Measurements from ENCODE around the gene EPHB2. TPM values are rescaled to one million over a fixed set of nuclear protein-coding genes. Genes with fewer than 3 reads are reported as not detected.
A peak's percentile ranks its signal among the peaks of the same experiment; 100 is the strongest.

Gene EPHB2
- total RNA-seq, 1 donor from 2014 or later, result 22.8 TPM

DNA sequence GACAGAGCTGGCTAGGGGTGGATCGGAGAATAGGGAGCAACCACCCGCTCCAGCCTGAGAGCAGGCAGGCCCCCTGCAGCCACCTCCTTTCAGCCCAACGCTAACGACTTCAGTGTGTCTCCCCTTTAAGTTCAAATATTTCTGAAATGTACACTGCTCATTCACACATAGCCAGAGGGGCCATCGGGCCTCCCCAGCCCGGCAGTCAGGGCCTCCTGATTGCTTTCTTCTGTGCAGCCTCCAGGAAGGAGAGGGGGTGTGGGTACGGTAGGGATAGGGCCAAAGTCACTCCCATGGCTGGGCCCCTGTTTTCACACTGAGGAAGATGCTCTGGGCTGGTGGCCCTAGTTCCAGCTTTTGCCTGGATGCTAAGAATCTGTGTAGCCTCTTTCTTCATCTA, 64.8 kb downstream of the EPHB2 start:
- DNase-seq (ENCODE audit: low spot score in 2 of 2), result no peak
- no peak for FAIRE-seq

DNA sequence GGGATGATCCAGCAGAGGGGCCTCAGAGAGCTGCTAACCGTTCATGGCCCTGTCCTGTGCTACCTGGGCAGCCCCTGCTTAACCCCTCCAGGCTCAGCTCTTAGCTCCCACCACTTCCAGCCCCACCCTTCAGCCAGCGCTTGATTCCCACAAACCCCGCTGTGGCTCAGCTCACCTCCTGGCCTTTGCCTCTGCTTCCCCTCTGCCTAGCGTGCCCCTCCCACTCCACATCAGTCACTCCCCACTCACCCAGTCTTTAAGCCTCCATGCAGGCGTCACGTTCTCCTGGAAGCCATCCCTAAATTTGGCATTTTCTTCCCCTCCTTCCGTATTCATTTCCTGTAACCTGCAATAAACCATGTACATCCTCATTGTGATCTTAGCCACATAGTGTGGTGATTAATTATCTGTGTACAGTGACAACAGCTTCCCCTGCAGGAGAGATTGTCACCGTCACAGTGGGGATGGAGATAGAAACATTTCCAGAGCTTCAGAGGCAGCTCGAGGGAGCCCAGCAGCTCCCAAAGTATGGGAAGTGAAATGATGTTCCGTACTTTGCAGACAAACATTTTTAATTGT, 65.5 kb downstream of the EPHB2 start:
- FAIRE-seq (no peak), DNase-seq (ENCODE audit: low spot score in 2 of 2) (no peak)

DNA sequence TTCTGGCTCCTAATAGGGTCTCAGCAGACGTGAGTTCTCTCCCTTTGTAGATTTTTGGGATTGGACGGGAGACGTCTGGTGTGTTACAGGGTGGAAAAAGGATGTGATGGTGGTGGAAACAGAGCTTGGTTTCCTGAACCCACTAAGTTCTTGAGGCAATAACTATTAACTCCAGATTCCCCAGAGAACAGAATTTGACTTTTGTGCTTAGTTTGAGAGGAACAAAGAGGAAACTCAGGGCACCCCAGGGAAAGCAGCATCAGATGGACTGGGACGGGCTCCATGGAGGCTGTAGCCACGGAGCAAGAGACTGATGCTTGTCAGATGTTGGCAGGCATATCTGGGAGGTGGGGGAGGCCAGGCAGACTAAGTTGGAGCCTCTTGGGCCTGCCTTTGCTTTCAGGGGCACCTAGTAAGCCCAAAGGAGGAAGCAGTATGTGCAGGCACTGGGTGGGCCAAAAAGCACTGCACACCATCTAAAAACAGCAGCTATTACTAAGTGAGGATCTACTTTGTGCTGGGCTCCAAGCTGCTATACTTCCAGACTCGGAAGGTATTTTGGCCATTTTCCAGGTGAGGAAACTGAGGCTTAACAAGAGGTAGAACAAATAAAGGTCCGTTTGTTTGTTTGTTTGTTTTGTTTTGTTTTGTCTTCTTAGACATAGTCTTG, 66.9 kb downstream of the EPHB2 start:
- DNase-seq (ENCODE audit: low spot score in 2 of 2), result no peak
- no peak for FAIRE-seq

DNA sequence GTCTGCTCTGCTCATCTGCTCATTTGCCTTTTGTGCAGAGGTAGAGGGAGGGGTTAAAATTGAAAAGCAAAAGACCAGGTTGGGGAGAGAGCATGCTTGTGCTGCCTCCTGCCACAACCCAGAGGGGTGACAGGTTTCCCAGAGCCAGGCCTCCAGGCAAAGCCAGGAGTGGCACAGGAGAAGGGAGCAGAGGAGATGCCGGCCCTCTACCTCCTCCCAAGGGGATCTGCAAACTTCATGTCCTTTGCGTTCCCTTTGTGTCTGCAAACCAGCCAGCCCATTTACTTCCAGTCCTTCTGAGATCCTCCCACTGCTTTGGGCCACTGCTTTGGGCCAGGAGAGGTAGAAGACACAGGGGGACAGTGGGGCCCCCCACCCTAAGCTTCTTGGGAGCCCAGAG, 67.8 kb downstream of the EPHB2 start:
- FAIRE-seq, result no peak
- no peak for DNase-seq (ENCODE audit: low spot score in 2 of 2)

DNA sequence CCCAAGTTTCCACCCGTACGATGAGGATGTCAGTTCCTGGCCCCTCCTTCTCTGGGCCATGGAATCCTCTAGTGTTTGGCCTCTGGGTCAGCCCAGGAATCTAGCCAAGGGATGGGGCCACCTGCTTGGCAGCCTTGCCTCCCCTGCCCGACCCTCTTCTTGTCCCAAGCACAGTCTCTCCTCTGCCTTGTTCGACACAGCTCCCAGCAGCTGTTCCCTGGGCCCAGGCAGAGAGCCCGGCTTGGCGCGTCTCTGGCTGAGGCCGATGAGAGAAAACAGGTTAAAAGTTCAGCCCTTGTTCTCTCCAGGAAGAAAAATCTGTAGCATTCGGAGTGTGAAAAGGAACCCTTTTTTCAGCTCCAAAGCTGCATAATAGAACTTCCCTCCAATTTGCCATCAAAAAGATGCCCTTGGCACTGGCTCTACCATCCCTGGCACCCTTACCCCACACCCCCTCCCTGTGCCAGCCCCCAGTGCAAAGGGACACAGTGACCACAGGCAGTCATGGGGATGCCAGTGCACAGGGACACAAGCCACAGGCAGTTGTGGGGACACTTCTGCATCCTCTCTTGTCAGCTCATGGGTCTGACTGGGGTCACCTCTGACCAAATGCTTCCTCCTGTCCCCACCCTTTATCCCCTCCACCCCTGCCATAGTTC, 68.4 kb downstream of the EPHB2 start:
- peak; percentile 44 to 48 for DNase-seq (ENCODE audit: low spot score in 2 of 2)
- no peak for FAIRE-seq

DNA sequence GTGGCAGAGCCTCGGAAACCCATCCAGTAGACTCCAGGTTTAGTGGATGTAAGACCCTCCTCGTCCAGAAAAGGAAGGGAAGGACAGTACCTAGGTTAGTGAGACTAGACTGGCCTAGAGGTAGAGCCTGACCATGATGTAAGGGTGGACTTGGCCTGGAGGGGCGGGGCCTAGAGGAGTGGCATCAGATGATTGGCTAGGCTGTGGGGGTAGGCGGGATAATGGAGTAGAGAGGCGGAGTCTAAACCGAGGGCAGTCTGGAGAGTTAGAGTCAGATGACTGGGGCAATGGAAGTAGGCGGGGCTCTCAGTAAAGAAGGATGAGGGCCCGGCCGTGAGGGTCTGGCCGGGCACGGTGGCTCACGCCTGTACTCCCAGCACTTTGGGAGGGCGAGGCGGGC, 70.1 kb downstream of the EPHB2 start:
- DNase-seq (ENCODE audit: low spot score in 2 of 2) (no peak), FAIRE-seq (no peak)

DNA sequence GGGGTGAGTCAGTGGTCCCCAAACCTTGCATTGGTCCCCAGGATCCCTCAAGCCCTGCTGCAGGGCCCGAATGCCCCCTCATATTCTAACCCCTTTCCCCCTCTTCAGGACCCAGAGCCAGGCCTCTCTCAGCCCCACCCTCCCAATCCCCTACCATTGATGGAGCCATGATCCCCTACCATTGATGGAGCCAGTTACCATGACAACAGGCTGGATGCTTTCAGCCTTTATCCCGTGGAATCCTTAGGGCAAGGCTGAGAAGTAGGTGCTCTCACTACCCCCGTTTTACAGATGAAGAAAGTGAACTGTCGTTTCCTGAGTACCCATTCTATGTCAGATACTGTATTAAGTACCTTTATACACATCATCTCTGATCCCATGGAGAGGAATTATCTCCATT, 70.8 kb downstream of the EPHB2 start:
- DNase-seq (ENCODE audit: low spot score in 2 of 2) (no peak), FAIRE-seq (no peak)

DNA sequence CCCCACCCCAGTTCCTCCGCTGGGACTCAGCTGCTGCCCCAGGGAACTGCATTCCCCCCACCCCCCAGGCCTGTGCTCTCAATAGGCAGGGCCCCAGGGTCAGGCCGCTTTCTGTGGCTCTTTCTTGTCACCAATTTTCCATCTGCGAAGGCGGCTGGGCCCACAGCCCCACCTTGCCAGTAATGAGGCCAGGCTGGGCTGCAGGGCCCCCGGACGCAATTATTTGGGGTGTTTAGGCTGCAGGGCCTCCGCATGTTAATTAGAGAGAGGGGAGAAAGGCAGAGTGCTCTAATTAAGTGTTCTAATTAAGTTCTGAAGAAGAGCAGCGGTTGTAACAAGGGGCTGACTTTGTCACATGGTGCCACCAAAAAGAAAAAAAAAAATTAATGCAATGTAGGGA, 71.8 kb downstream of the EPHB2 start:
- DNase-seq (ENCODE audit: low spot score in 2 of 2) (no peak), FAIRE-seq (no peak)

DNA sequence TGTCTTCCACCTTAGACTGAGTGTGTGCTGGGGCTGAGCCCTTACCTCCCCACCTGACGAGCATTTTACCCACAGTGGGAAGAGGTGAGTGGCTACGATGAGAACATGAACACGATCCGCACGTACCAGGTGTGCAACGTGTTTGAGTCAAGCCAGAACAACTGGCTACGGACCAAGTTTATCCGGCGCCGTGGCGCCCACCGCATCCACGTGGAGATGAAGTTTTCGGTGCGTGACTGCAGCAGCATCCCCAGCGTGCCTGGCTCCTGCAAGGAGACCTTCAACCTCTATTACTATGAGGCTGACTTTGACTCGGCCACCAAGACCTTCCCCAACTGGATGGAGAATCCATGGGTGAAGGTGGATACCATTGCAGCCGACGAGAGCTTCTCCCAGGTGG, 73.7 kb downstream of the EPHB2 start:
- FAIRE-seq (no peak), DNase-seq (ENCODE audit: low spot score in 2 of 2) (no peak)

DNA sequence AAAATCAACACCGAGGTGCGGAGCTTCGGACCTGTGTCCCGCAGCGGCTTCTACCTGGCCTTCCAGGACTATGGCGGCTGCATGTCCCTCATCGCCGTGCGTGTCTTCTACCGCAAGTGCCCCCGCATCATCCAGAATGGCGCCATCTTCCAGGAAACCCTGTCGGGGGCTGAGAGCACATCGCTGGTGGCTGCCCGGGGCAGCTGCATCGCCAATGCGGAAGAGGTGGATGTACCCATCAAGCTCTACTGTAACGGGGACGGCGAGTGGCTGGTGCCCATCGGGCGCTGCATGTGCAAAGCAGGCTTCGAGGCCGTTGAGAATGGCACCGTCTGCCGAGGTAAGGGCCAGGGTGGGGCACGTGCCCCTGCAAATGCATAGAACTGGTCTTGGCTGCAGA, 74.1 kb downstream of the EPHB2 start:
- FAIRE-seq, result no peak
- DNase-seq (ENCODE audit: low spot score in 2 of 2), result no peak

DNA sequence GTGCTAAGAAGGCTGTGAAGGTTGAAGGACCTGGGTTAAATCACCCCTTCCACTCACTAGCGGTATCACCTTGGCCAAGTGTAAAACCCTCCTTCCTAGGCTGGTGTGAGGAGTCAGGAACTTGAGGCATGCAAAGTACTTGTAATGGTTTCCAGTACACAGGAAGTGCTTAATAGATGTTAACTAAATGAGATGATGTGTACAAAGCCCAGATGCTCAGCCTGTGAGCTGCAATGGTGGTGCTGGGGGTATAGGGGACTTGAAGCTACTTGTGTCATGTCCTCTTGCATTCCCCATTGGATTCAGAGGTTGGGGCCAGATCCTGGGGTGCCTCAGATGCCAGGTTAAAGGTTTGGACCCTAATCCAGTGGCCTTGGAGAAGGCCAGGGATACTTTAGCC, 75.5 kb downstream of the EPHB2 start:
- no peak for DNase-seq (ENCODE audit: low spot score in 2 of 2)
- no peak for FAIRE-seq

DNA sequence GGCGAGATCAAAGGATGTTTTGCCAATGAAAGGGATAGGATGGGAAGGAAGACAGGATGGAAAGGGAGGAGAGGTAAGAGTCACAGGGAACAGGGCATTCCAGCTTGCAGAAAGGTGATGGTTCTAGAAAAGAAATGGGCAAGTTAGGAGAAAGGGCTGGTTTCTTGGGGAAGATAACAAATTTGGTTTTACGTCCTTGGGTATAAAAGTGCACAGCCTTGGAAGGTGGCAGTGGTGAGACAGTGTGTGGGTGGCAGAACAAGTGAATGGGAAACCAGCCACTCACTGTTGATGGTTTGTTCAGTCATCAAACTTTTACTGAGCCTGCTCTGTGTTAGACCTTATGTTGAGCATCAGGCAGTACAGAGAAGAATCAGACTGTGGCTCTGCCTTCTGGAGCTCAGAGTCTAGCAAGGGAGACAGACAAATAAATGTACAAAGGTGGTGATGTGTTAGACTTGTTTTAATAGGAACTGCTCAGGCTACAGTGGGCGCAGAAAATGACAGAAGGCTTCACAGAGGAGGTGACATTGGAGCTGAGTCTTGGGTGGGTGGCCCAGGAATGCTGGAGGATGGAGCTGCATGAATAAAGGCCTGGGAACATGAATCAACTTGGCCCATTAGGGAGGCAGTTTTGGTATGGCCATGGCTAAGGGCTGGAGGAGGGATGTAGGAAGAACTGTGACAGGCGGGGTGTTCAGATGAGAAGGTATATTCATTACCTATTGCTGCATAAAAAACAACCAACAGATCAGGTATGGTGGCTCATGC, 76.3 kb downstream of the EPHB2 start:
- no peak for FAIRE-seq
- DNase-seq (ENCODE audit: low spot score in 2 of 2), result peak in 1 of 2 donors; percentile 38

DNA sequence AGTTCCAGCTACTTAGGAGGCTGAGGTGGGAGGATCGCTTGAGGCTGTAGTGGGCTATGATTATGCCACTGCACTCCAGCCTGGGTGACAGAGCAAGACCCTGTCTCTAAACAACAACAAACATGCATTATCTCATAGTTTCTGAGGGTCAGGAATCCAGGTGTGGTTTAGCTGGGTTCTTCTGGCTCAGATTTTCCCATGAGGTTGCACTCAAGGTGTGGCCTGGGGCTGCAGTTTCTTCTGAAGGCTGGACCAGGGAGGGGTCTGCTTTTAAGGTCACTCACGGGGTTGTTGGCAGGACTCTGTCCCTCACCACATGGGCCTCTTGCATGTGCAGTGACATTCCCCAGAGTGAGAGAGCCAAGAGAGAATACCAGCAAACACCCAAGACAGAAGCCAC, 77.0 kb downstream of the EPHB2 start:
- no peak for DNase-seq (ENCODE audit: low spot score in 2 of 2)
- FAIRE-seq, result no peak

DNA sequence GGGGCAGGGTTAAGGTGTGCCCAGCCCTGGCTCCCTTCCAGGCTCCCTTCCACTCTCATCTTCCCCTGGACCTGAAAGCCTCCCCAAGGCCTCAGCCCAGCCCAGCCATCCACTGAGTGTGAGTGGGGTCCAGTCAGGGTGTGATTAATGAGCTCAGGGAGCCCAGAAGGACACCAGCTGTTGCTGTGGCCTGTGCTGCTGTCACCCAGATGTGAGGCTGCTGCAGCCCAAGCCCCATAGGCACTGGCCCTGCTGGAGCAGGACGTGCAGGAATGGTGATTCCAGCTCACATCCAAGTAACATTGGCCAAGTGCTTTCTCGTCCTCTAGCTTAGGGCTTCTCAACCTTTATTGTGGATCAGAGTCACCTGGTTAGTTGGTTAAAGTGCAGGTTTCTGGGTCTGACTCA, 77.6 kb downstream of the EPHB2 start:
- FAIRE-seq (no peak), DNase-seq (ENCODE audit: low spot score in 2 of 2) (no peak)

DNA sequence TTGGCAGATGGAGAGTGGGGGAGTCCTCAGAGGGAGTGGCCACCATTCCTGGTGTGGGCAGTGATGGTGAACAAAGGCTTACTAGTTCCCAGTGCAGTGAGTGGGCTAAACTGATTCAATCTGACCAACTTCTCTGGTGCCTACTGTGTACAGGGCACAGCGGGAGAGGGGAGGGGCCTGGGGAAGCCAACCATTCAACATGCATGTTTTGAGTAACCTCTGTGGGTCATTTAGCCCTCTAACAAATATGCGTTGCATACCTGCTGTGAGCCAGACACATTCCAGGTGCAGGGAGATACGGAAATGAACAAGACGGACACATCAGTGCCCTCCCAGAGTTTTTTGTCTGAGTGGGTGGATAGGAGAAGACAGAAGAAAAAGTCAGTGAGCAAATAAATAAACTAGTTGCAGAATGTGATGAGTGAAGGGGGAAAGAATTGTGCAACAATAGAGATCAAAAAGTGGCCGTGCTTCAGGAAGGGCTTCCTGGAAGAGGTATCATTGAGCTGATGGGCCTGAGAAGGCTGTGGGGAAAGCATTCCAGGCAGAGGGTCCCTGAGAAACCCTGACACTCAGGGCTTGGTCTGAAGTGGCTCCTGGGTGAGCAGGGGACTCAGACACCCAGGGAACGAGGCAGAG, 78.8 kb downstream of the EPHB2 start:
- FAIRE-seq (no peak), DNase-seq (ENCODE audit: low spot score in 2 of 2) (no peak)

DNA sequence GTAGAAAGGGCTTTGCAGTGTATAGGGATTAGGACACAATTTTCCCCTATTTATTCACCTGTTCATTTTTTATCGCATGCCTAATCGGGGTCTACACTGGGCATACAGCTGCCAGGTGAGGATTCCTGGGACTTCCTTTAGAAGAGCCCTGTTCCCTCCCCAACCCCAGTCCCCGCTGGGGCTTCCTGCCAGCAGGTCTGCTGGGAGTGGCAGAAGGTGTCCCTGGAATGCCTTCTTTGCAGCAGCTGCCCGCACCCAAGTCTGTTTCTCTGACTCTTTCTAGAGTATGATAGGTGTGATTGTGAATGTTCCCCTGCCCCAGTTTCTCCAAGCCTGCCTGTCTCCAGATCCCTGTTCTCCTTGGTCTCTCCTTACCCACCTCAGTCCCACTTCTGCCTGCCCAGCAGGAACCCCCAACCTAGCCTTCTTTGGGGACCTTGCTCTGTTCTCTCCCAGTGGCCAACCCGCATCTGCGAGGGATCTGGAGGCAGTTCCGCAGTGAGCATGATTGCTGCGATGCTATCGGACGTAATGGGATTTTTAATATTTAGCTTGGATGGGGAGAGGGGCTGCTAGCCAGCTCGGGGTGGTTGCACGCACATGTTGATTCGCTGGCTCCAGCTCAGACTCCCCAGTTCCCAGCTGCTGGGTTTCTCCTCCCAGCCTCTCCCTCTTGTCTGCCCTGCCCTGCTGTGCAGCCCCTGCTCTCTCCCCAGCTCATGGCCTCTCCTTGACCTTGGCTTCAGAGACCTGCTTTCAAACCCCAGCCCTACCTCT, 79.8 kb downstream of the EPHB2 start:
- FAIRE-seq (no peak), DNase-seq (ENCODE audit: low spot score in 2 of 2) (no peak)

DNA sequence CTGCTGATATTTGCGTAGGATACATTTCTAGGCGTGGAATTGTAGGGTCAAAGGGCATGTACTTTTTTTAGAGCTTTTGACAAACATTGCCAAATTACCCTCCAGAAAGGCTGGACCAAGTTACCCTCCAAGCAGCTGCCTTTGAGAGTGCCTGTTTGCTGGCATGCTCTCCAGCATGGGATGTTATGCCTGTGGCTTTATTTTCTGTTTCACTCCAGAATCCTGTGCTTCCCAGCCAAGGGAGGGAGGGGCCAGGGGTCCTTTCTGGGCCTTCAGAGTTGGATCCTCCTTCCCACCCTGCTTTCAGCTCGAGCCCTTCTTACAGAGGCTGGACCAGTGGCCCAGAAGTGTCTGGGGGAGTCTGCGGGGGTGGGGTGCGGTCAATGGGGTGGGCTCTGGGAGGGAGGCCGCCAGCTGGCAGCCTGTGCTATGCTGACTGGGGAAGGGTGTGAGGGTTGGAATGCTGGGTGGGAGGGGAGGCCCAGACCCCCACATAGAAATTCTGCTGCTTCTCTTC, 81.2 kb downstream of the EPHB2 start:
- DNase-seq (ENCODE audit: low spot score in 2 of 2), result no peak
- FAIRE-seq, result no peak

DNA sequence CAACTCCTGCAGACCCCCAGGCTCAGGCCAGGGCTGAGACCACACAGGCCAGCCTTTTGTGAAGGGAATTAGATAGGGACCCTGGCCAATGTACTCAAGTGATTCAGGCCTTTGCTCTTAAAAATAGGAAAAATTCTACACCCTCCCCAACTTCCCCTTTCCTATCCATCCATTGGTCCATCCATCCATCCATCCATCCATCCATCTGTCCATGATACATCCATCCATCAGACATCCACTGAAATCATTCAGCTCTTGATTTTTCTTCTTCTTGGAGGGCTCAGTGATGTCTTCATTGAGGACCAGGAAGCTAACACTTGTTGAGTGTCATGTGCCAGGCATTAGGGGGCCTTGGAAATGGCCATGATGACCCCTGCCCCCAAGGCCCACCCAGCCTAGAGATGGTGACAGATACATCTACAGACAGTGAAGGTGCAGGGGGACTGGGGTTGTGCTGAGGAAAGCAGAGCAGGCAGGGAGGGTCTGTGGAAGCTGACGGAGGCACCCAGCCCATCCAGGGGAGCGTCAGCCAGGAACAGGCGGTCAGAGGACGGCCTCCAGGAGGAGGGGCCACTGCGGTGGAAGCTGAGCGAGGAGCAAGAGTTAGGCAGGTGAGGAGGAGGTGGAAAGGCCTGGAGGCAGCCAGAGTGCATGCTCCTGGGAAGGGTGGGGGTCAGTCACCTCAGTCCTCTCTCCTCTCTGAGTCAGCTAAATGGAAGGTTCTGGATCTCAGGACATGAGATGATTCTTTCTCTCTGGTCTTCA, 81.9 kb downstream of the EPHB2 start:
- FAIRE-seq, result no peak
- no peak for DNase-seq (ENCODE audit: low spot score in 2 of 2)

DNA sequence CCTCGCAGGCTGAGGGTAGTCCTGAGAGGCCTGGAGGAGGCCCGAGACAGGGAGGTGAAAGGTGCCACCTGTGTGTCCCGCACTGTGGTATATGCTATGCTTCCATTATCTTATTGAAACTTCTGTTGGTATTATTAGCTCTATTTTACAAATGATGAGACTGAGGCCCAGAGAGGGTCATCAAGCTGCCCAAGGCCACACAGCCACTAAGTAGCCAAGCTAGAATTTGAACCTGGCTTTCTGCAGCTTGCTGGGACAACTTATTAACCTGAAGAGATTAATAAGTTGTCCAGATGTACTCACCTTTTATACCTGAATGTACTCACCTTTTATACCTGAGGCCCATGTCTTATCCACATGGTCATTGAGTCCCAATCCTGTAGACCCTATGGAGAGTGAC, 83.0 kb downstream of the EPHB2 start:
- FAIRE-seq (no peak), DNase-seq (ENCODE audit: low spot score in 2 of 2) (no peak)

Data from frontal cortex (tissue), 4 donors.